Fibroblast of mammary gland (primary cell): ENCODE data around the gene GRM4.

Source experiments
- DNase-seq: peaks from one replicate; pipeline ENCODE4 v3.0.0-alpha.2; 2010; ENCODE audit warnings: low read depth
- H3K4me3 ChIP-seq: 2 replicates; pipeline ENCODE4 v1.5.1; 2011; ENCODE audit warnings: low read depth, mild to moderate bottlenecking, low read length, moderate library complexity; ENCODE audit not compliant: control insufficient read depth
- TF ChIP-seq, protein P1 (sequence below): conservative IDR thresholded peaks from 2 replicates; pipeline ENCODE4 v1.5.1; 2011; ENCODE audit warnings: low read depth, low read length, inconsistent platforms; ENCODE audit not compliant: control insufficient read depth, insufficient read depth

GRM4 gene

DNA sequence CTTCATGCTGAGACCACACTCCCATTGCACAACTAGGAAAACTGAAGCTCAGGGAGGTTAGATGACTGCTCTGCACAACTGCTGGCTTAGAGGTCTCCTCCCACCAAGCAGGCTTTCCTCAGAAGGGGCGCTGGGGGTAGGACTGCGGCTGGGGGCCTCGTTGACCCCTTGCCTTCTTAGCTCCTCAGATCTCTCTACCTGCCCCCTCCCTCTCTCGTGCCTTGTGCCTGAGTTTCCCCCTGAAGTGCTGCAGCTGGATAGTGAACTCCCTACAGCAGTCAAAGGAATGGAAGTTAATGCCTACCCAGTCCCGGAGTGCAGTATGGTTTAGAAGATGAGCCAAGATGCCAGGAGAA lies 149.8 kb downstream of the GRM4 start:
- TF ChIP-seq, protein P1, sequence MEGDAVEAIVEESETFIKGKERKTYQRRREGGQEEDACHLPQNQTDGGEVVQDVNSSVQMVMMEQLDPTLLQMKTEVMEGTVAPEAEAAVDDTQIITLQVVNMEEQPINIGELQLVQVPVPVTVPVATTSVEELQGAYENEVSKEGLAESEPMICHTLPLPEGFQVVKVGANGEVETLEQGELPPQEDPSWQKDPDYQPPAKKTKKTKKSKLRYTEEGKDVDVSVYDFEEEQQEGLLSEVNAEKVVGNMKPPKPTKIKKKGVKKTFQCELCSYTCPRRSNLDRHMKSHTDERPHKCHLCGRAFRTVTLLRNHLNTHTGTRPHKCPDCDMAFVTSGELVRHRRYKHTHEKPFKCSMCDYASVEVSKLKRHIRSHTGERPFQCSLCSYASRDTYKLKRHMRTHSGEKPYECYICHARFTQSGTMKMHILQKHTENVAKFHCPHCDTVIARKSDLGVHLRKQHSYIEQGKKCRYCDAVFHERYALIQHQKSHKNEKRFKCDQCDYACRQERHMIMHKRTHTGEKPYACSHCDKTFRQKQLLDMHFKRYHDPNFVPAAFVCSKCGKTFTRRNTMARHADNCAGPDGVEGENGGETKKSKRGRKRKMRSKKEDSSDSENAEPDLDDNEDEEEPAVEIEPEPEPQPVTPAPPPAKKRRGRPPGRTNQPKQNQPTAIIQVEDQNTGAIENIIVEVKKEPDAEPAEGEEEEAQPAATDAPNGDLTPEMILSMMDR = no peak
- DNase-seq = no peak

DNA sequence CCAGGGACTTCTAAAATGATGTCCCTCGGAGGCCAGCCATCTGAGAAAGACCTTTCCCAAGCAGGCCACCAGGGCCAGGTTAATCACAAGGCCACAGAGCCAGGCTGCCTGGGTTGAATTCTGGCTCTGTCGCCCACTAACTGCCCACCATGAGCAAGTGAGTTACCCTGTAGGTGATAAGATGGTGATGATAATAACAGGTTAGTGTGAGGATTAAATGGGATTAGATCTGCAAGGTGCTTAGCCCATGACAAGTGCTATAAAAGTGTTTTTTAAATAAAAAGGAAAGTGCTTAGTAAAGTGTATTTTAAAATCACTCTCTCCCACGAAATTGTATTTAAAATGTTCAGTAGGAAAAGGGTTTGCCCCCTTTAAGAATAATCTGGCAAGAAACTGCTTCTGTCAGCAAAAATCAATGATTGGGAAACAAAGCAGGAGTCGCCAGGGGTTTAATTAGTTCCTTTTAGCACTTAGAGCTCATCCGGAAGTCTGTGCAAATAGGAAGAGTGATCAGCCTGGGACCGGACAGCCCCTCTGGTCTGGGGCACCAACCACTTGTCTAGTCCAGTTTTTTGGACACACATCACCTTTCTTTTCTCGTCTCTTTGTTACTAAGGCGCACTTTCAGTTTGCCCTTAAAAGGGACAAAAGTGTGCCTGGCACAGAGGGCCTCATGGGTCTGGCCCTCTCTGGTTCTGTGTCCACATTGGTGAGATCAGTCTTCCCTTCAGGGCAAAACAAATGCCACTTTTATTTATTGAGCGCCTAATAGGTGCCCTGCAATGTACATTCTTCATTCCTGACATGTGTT lies 150.4 kb downstream of the GRM4 start:
- DNase-seq = no peak
- TF ChIP-seq, protein P1 = no peak
- no peak overlapping the region for H3K4me3 ChIP-seq

More for the DNA sequence above, 149.8 kb downstream of the GRM4 start:
- no peak overlapping the region for H3K4me3 ChIP-seq

DNA sequence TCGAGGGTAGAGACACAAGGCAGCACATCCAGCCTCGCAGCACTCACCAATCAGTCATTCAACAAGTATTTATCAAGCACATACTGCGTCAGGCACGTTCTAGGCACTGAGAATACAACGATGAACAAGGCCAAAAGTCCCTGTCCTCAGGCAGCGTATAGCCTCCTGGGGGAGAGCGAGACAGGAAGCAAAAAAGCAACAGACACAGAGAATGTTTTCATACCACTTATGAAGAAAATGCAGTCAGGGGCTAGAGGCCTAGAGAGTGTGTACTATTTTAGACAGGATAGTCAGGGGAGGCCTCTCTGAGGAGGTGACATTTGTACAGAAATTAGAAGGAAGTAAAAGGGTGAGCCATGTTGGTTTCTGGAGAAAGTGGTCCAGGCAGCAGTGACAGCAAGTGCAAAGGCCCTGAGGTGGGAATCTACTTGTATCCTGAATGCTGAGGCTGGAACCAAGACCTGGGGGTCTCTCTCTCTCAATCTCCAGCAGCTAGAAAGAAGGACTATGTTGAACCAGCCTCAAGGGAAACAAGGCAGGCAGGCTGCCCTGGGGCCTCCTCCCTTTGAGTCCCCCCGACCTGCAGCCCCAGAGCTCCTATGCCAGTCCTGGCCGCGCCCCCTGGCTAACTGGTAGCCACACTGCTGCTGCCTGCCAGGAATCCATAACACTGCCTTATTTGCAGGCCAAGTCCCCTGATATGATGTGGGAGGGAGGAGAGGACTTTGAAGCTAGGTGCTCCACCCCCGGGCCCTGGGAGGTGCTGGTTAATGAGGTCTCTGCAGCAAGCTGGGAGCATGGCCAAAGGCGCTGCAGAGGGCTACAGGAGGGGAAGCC lies 151.2 kb downstream of the GRM4 start:
- DNase-seq = no peak
- no peak overlapping the region for H3K4me3 ChIP-seq
- TF ChIP-seq, protein P1 = no peak

DNA sequence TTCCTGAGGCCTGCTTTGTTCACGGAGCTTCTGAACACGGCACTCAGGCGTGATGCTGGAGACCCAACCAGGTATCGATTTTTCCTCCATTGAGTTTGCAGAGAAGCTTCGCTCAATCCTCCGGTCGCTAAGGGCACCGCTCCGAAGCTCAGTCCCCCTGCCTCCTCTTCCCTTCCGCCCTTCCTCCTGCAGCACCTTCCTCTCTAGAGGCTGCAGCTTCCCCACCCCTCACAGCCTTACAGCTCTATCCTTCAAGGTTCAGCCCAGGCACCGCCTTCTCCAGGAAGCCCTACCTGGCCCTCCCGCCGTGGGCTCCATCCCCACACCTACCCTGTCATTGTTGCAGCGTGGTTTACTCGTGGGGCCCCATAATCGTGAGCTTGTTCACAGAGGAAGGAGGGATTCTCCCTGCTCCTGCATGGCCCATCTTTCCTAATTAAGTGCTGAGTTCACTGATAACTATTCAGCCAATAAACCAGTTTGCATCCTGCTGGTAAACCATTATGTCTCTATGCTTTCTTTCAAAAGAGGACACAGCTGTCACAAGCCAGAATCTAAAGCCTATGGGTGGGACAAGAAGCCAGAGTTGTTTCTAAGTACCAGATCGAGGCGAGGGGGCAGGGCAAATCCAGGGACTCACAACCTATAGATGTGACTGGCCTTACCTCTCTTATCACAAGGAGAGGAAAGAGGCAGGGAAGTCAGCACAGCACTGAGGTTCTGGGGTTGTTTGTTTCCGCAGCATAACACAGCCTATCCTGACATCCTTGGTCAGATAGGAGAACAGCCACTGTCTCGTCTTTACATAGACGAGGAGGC lies 152.0 kb downstream of the GRM4 start:
- DNase-seq = no peak
- TF ChIP-seq, protein P1 = no peak
- no peak overlapping the region for H3K4me3 ChIP-seq

DNA sequence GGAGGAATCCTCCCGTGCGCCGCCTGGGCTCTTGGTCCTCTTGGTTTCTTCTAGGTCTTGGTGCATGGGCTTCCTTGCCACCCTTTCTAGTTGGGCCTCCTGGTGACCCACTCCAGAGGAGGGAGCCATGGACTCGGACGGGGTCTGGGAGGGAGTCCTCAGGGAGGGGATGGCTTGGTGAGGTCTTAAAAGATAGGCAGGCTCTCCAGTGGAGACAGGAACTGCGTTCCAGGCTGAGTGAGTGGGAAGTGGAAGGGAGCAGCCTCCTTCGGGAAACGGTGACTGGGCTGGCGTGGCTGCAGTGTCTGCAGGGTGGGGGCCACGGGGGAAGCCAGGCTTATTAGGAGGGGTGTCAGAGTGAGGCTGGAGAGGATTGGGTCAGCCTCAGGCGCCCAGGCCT lies 152.8 kb downstream of the GRM4 start:
- TF ChIP-seq, protein P1 = no peak
- DNase-seq = no peak
- no peak overlapping the region for H3K4me3 ChIP-seq

DNA sequence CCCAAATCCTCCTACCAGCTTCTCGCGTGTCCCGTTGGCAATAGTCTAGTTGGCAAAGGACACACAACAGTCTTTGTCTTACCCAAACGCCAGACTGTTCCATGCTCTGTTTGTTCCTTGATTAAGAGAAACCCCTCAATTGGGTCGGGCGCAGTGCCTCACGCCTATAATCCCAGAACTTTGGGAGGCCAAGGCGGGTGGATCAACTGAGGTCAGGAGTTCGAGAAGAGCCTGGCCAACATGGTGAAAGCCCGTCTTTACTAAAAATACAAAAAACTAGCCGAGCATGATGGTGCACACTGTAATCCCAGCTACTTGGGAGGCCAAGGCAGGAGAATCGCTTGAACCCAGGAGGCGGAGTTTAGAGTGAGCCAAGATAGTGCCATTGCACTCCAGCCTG lies 153.7 kb downstream of the GRM4 start:
- TF ChIP-seq, protein P1 = no peak
- DNase-seq = no peak
- no peak overlapping the region for H3K4me3 ChIP-seq
